Measurements from ENCODE around the gene SLC7A6OS. TPM values are rescaled to one million over a fixed set of nuclear protein-coding genes. Genes with fewer than 3 reads are reported as not detected.

The SLC7A6OS gene
- total and polyA plus RNA-seq, 2 experiments from 2014 or later: 16.4 to 17.9 TPM

GRCh38 chr16:68343137-68343536, 32.4 kb upstream of the SLC7A6OS start (continued):
- TF ChIP-seq, protein P1, sequence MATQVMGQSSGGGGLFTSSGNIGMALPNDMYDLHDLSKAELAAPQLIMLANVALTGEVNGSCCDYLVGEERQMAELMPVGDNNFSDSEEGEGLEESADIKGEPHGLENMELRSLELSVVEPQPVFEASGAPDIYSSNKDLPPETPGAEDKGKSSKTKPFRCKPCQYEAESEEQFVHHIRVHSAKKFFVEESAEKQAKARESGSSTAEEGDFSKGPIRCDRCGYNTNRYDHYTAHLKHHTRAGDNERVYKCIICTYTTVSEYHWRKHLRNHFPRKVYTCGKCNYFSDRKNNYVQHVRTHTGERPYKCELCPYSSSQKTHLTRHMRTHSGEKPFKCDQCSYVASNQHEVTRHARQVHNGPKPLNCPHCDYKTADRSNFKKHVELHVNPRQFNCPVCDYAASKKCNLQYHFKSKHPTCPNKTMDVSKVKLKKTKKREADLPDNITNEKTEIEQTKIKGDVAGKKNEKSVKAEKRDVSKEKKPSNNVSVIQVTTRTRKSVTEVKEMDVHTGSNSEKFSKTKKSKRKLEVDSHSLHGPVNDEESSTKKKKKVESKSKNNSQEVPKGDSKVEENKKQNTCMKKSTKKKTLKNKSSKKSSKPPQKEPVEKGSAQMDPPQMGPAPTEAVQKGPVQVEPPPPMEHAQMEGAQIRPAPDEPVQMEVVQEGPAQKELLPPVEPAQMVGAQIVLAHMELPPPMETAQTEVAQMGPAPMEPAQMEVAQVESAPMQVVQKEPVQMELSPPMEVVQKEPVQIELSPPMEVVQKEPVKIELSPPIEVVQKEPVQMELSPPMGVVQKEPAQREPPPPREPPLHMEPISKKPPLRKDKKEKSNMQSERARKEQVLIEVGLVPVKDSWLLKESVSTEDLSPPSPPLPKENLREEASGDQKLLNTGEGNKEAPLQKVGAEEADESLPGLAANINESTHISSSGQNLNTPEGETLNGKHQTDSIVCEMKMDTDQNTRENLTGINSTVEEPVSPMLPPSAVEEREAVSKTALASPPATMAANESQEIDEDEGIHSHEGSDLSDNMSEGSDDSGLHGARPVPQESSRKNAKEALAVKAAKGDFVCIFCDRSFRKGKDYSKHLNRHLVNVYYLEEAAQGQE (IDR thresholded peaks at IDR 0.05; ENCODE audit: unreplicated experiment): no peak
- TF ChIP-seq EZH2phosphoT487 (IDR thresholded peaks at IDR 0.05; ENCODE audit: unreplicated experiment): no peak

GRCh38 chr16:68342620-68343019, 31.9 kb upstream of the SLC7A6OS start:
- no peaks in the 10 kb centered on the region; the same call in 1 of the 2 replicates for H3K4me1 ChIP-seq (ENCODE audit: insufficient read depth)
- TF ChIP-seq STAT1 (IDR thresholded peaks at IDR 0.05; ENCODE audit: unreplicated experiment): no peak
- TF ChIP-seq ZNF462 (CRISPR knock-in tag; IDR thresholded peaks at IDR 0.05): no peak
- TF ChIP-seq, protein P2, sequence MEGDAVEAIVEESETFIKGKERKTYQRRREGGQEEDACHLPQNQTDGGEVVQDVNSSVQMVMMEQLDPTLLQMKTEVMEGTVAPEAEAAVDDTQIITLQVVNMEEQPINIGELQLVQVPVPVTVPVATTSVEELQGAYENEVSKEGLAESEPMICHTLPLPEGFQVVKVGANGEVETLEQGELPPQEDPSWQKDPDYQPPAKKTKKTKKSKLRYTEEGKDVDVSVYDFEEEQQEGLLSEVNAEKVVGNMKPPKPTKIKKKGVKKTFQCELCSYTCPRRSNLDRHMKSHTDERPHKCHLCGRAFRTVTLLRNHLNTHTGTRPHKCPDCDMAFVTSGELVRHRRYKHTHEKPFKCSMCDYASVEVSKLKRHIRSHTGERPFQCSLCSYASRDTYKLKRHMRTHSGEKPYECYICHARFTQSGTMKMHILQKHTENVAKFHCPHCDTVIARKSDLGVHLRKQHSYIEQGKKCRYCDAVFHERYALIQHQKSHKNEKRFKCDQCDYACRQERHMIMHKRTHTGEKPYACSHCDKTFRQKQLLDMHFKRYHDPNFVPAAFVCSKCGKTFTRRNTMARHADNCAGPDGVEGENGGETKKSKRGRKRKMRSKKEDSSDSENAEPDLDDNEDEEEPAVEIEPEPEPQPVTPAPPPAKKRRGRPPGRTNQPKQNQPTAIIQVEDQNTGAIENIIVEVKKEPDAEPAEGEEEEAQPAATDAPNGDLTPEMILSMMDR (conservative IDR thresholded peaks at IDR 0.05; ENCODE audit: low read depth in 2 of 2): no peak
- no peak for TF ChIP-seq EZH2phosphoT487 (IDR thresholded peaks at IDR 0.05; ENCODE audit: unreplicated experiment)
- no peak for TF ChIP-seq POLR2AphosphoS5 (IDR thresholded peaks at IDR 0.05; ENCODE audit: low read depth)
- no peak for TF ChIP-seq ZNF331 (CRISPR knock-in tag; IDR thresholded peaks at IDR 0.05; ENCODE audit: low read depth)
- TF ChIP-seq EZH2 (IDR thresholded peaks at IDR 0.05; ENCODE audit: low read depth, unreplicated experiment): no peak
- no peak for TF ChIP-seq ZNF114 (CRISPR knock-in tag; IDR thresholded peaks at IDR 0.05)
- TF ChIP-seq NANOG (IDR thresholded peaks at IDR 0.05; ENCODE audit: borderline replicate concordance): no peak
- TF ChIP-seq CREB1 (CRISPR knock-in tag; IDR thresholded peaks at IDR 0.05; ENCODE audit: low read depth): no peak
- TF ChIP-seq JUNB (IDR thresholded peaks at IDR 0.05; ENCODE audit: unreplicated experiment): no peak
- no peak overlapping the region for H2AFZ ChIP-seq
- H3K27me3 ChIP-seq (ENCODE audit: insufficient read depth): no peaks in the 10 kb centered on the region
- peaks cover 14% of the 10 kb centered on the region for H3K36me3 ChIP-seq (ENCODE audit: insufficient read depth)
- H3F3A ChIP-seq (replicated peaks; ENCODE audit: low read depth): peaks cover 9% of the 10 kb centered on the region; the same call in 1 of the 2 replicates
- H3K27ac ChIP-seq (ENCODE audit: low read depth): peak overlapping the region; percentile 59; the same call in 1 of the 2 replicates
- Mint-ChIP-seq H3K4me3 (no peak overlapping the region), H3K27ac (no peak overlapping the region; the same call in 1 of the 2 replicates), H3K9me3 (no peaks in the 10 kb centered on the region), H3K36me3 (ENCODE audit: low read depth) (peaks cover 70% of the 10 kb centered on the region), H3K4me1 (no peaks in the 10 kb centered on the region), H3K27me3 (ENCODE audit: insufficient read depth, low read depth, poor library complexity) (no peaks in the 10 kb centered on the region)
- H3K4me3 ChIP-seq: no peak overlapping the region
- peak; percentile 29 for DNase-seq (ENCODE audit: low spot score)
- ATAC-seq: peak; percentile 68
- H3K4me2 ChIP-seq: no peak overlapping the region
- no peaks in the 10 kb centered on the region; the same call in 1 of the 2 replicates for H4K20me1 ChIP-seq (replicated peaks; ENCODE audit: insufficient read depth)
- H3K9me2 ChIP-seq (ENCODE audit: insufficient read depth): no peaks in the 10 kb centered on the region
- no peaks in the 10 kb centered on the region for H3K79me2 ChIP-seq (replicated peaks; ENCODE audit: insufficient read depth)
